Hepatocyte (in vitro differentiated cells): ENCODE measurements around the gene GJC2. TPM values are rescaled to one million over a fixed set of nuclear protein-coding genes. Genes with fewer than 3 reads are reported as not detected.

Experiments
- DNase-seq: peaks from one replicate; pipeline ENCODE4 v3.0.0-alpha.2; 2016; ENCODE audit warnings: low spot score
- H2AFZ ChIP-seq: fragments of 200-600 bp; sonication (generic); 2 replicates; pipeline ENCODE4 v1.6.0; 2016; ENCODE audit warnings: antibody characterized with exemption, mild to moderate bottlenecking
- H3K27ac ChIP-seq: fragments of 200-600 bp; sonication (generic); 2 replicates; pipeline ENCODE4 v1.5.1; 2016; ENCODE audit warnings: mild to moderate bottlenecking
- H3K27me3 ChIP-seq: fragments of 200-600 bp; sonication (generic); 2 replicates; pipeline ENCODE4 v1.6.1; 2016
- H3K36me3 ChIP-seq: fragments of 200-600 bp; sonication (generic); replicated peaks from 2 replicates; pipeline ENCODE4 v1.5.1; 2016; ENCODE audit warnings: low read depth; ENCODE audit not compliant: insufficient read depth
- H3K4me1 ChIP-seq: fragments of 200-600 bp; sonication (generic); 2 replicates; pipeline ENCODE4 v1.5.1; 2016; ENCODE audit warnings: mild to moderate bottlenecking, moderate library complexity; ENCODE audit not compliant: insufficient read depth
- H3K4me2 ChIP-seq: fragments of 200-600 bp; sonication (generic); 2 replicates; pipeline ENCODE4 v1.6.0; 2016
- H3K4me3 ChIP-seq: fragments of 200-600 bp; sonication (generic); 2 replicates; pipeline ENCODE4 v1.5.1; 2016; ENCODE audit warnings: mild to moderate bottlenecking
- H3K79me2 ChIP-seq: fragments of 200-600 bp; sonication (generic); 2 replicates; pipeline ENCODE4 v1.6.0; 2017; ENCODE audit warnings: mild to moderate bottlenecking
- H3K9me2 ChIP-seq: fragments of 200-600 bp; sonication (generic); replicated peaks from 2 replicates; pipeline ENCODE4 v1.6.0; 2017; ENCODE audit warnings: mild to moderate bottlenecking; ENCODE audit not compliant: insufficient read depth
- H3K9me3 ChIP-seq: fragments of 200-600 bp; sonication (generic); 2 replicates; pipeline ENCODE4 v1.5.1; 2016; ENCODE audit warnings: low read depth, mild to moderate bottlenecking
- H4K20me1 ChIP-seq: fragments of 200-600 bp; sonication (generic); 2 replicates; pipeline ENCODE4 v1.6.0; 2016; ENCODE audit warnings: mild to moderate bottlenecking; ENCODE audit not compliant: insufficient read depth, poor library complexity, severe bottlenecking
- CTCF ChIP-seq: fragments of 200-600 bp; sonication (generic); IDR thresholded peaks from 2 replicates; pipeline ENCODE4 v1.5.1; 2016; ENCODE audit warnings: antibody characterized with exemption, mild to moderate bottlenecking; ENCODE audit not compliant: poor library complexity
- EZH2 ChIP-seq: fragments of 200-600 bp; sonication (generic); IDR thresholded peaks from 2 replicates; pipeline ENCODE4 v1.6.1; 2016; ENCODE audit warnings: antibody characterized with exemption, mild to moderate bottlenecking, borderline replicate concordance
- EZH2phosphoT487 ChIP-seq: fragments of 200-600 bp; sonication (generic); IDR thresholded peaks from one replicate; pipeline ENCODE4 v1.6.1; 2018; ENCODE audit warnings: antibody characterized with exemption, mild to moderate bottlenecking, low read depth, moderate library complexity; ENCODE audit not compliant: unreplicated experiment, severe bottlenecking
- WGBS: methylation state at CpG from one replicate; pipeline ENCODE4 v1.1.6; 2016; ENCODE audit warnings: low lambda C conversion rate; ENCODE audit errors: missing lambda C conversion rate; 5-methylcytosine and 5-hydroxymethylcytosine counted together
- polyA plus RNA-seq: library from polyadenylated mRNA; unstranded; fragments of >200 nt; fragmentation: Nextera tagmentation; extraction: Ambion mirVana; gene quantifications from 2 replicates; pipeline ENCODE4 v1.2.1, GENCODE V29; 2016
- total RNA-seq: library from RNA; depleted of rRNA; stranded (reverse); fragments of >200 nt; gene quantifications from 2 replicates; pipeline ENCODE4 v1.2.3, GENCODE V29; 2014

GJC2 gene
- total and polyA plus RNA-seq, 2 experiments from 2014 or later, result 0.40 to 1.6 TPM

DNA sequence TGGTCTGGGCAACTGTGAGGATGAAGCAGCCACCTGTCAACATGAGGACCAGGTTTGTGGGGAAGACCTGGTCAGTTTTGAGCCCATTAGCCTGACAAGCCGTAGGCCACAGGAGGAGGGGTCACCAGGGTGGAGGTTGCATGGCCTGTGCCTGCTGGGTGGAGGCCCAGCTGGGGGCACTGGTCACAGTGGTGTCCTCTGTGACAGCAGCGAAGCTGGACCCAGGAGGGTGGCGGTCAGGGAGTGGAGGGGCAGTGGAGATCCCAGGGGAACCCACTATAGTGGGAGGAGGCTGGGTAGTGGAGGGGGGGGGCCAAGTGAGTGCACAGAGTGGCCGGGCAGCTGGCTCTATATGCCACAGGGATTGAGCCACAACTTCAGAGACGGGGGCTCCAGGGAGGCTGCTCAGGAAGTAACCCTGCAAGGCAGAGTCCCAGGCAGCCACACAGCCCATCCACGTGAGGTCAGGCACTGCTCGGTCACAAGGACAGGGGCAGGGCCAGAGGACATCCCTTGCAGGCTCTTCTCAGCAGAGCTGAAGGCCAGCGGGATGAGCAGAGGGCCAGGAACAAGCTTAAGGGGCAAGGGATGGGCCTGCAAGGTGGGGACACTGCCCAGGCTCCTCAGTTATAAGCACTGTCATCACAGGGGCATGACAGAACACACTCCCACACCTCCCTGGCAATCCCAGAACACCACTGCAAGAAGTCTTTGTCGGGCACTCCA, 44.3 kb upstream of the GJC2 start:
- Histone ChIP-seq H3K27me3 (no peaks in the 10 kb centered on the region), H2AFZ (no peak overlapping the region), H3K79me2 (peaks cover 31% of the 10 kb centered on the region), H3K4me1 (peaks cover 20% of the 10 kb centered on the region), H3K9me2 (no peaks in the 10 kb centered on the region), H3K9me3 (no peaks in the 10 kb centered on the region), H3K4me3 (no peak overlapping the region), H3K4me2 (no peak overlapping the region), H4K20me1 (peaks cover 17% of the 10 kb centered on the region), H3K27ac (no peak overlapping the region), H3K36me3 (no peaks in the 10 kb centered on the region)
- no peak for TF ChIP-seq EZH2
- no peak for TF ChIP-seq EZH2phosphoT487
- no peak for TF ChIP-seq CTCF
- WGBS, result 96% methylated on average over 9 of the region's 9 CpGs
- DNase-seq, result no peak

GRCh38 chr1:228105996-228106799, 43.5 kb upstream of the GJC2 start:
- Histone ChIP-seq H3K9me2 (no peaks in the 10 kb centered on the region), H3K4me3 (no peak overlapping the region), H3K79me2 (peaks cover 23% of the 10 kb centered on the region), H2AFZ (no peak overlapping the region), H3K4me2 (no peak overlapping the region), H3K27ac (no peak overlapping the region), H4K20me1 (peaks cover 9% of the 10 kb centered on the region), H3K27me3 (no peaks in the 10 kb centered on the region), H3K4me1 (peaks cover 21% of the 10 kb centered on the region), H3K9me3 (no peaks in the 10 kb centered on the region), H3K36me3 (no peaks in the 10 kb centered on the region)
- TF ChIP-seq EZH2, result no peak
- no peak for TF ChIP-seq EZH2phosphoT487
- TF ChIP-seq CTCF, result no peak
- WGBS, result 90% methylated on average over 8 of the region's 8 CpGs
- no peak for DNase-seq

DNA sequence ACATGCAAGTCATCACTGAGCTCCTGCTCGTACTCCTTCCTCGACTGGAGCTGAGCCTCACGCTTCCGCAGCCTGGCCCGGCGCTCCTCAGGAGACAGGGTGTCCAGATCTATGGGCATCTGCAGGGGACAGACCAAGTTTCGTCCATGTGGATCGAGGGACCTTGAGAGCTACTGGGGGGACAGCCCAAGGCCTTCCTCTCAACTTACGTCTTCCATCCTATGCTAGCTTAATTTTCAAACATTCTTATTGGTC, 43.0 kb upstream of the GJC2 start:
- H3K4me2 ChIP-seq, result no peak overlapping the region
- H4K20me1 ChIP-seq, result peaks cover 4% of the 10 kb centered on the region
- no peaks in the 10 kb centered on the region for H3K36me3 ChIP-seq
- peaks cover 18% of the 10 kb centered on the region for H3K79me2 ChIP-seq
- DNase-seq, result no peak
- H3K9me2 ChIP-seq, result no peaks in the 10 kb centered on the region
- TF ChIP-seq EZH2 (no peak), EZH2phosphoT487 (no peak), CTCF (no peak)
- H3K4me1 ChIP-seq, result peaks cover 19% of the 10 kb centered on the region
- H3K9me3 ChIP-seq, result no peaks in the 10 kb centered on the region
- WGBS, result 94% methylated on average over 9 of the region's 9 CpGs
- H2AFZ ChIP-seq, result no peak overlapping the region
- H3K4me3 ChIP-seq, result no peak overlapping the region
- H3K27ac ChIP-seq, result no peak overlapping the region
- H3K27me3 ChIP-seq, result no peaks in the 10 kb centered on the region
